ENCODE results near the gene SAPCD1.

SAPCD1 gene

GRCh38 chr6:31749301-31750036 is 13.0 kb upstream of the SAPCD1 start:
- Histone ChIP-seq H3K4me1 (peaks cover 8% of the 10 kb centered on the region), H3K27ac (no peak overlapping the region), H3K9me3 (no peaks in the 10 kb centered on the region), H3K36me3 (peaks cover 70% of the 10 kb centered on the region), H3K27me3 (no peaks in the 10 kb centered on the region), H3K4me3 (no peak overlapping the region), H4K20me1 (no peaks in the 10 kb centered on the region), H3K4me2 (no peak overlapping the region), H3K9ac (no peak overlapping the region)
- no peak for TF ChIP-seq Cebpa-rat (IDR thresholded peaks at IDR 0.05)

- H3K9ac ChIP-seq = no peak overlapping the region
- TF ChIP-seq Cebpa-rat (IDR thresholded peaks at IDR 0.05) = no peak
- no peak overlapping the region for H3K4me2 ChIP-seq
- H3K36me3 ChIP-seq = peaks cover 63% of the 10 kb centered on the region
- H3K4me1 ChIP-seq = no peaks in the 10 kb centered on the region
- no peaks in the 10 kb centered on the region for H3K9me3 ChIP-seq
- H3K27ac ChIP-seq = no peak overlapping the region
- no peaks in the 10 kb centered on the region for H4K20me1 ChIP-seq
- H3K4me3 ChIP-seq = no peak overlapping the region
- H3K27me3 ChIP-seq = no peaks in the 10 kb centered on the region
Measured at GRCh38 chr6:31750411-31751022, 11.9 kb upstream of the SAPCD1 start.

GRCh38 chr6:31752739-31753319 is 9.6 kb upstream of the SAPCD1 start:
- H3K9me3 ChIP-seq = no peaks in the 10 kb centered on the region
- H3K27ac ChIP-seq = no peak overlapping the region
- no peak overlapping the region for H3K4me2 ChIP-seq
- no peak overlapping the region for H3K9ac ChIP-seq
- H3K27me3 ChIP-seq = no peaks in the 10 kb centered on the region
- H3K4me3 ChIP-seq = no peak overlapping the region
- no peak for TF ChIP-seq Cebpa-rat (IDR thresholded peaks at IDR 0.05)
- peaks cover 46% of the 10 kb centered on the region for H3K36me3 ChIP-seq
- no peaks in the 10 kb centered on the region for H3K4me1 ChIP-seq
- no peaks in the 10 kb centered on the region for H4K20me1 ChIP-seq

- Histone ChIP-seq H3K4me2 (no peak overlapping the region), H3K4me3 (no peak overlapping the region), H3K4me1 (peaks cover 21% of the 10 kb centered on the region), H3K9ac (no peak overlapping the region), H3K27me3 (no peaks in the 10 kb centered on the region), H3K27ac (no peak overlapping the region), H3K9me3 (no peaks in the 10 kb centered on the region), H3K36me3 (peaks cover 65% of the 10 kb centered on the region), H4K20me1 (no peaks in the 10 kb centered on the region)
- no peak for TF ChIP-seq Cebpa-rat (IDR thresholded peaks at IDR 0.05)
Measured at GRCh38 chr6:31758281-31758680, 4.2 kb upstream of the SAPCD1 start.

GRCh38 chr6:31760790-31761189 is 1.7 kb upstream of the SAPCD1 start:
- Histone ChIP-seq H3K4me1 (peaks cover 23% of the 10 kb centered on the region), H3K27me3 (no peaks in the 10 kb centered on the region), H3K36me3 (peaks cover 82% of the 10 kb centered on the region), H3K27ac (no peak overlapping the region), H3K9ac (no peak overlapping the region), H3K9me3 (no peaks in the 10 kb centered on the region), H3K4me2 (no peak overlapping the region), H4K20me1 (no peaks in the 10 kb centered on the region), H3K4me3 (no peak overlapping the region)
- TF ChIP-seq Cebpa-rat (IDR thresholded peaks at IDR 0.05) = no peak

GRCh38 chr6:31761343-31761742 is 1.1 kb upstream of the SAPCD1 start:
- Histone ChIP-seq H3K4me2 (no peak overlapping the region), H3K27ac (no peak overlapping the region), H4K20me1 (no peaks in the 10 kb centered on the region), H3K36me3 (peaks cover 88% of the 10 kb centered on the region), H3K4me1 (peaks cover 23% of the 10 kb centered on the region), H3K9me3 (no peaks in the 10 kb centered on the region), H3K9ac (no peak overlapping the region), H3K4me3 (no peak overlapping the region), H3K27me3 (no peaks in the 10 kb centered on the region)
- no peak for TF ChIP-seq Cebpa-rat (IDR thresholded peaks at IDR 0.05)

- no peaks in the 10 kb centered on the region for H4K20me1 ChIP-seq
- TF ChIP-seq Cebpa-rat (IDR thresholded peaks at IDR 0.05) = no peak
- H3K4me3 ChIP-seq = no peak overlapping the region
- H3K27me3 ChIP-seq = no peaks in the 10 kb centered on the region
- H3K4me2 ChIP-seq = peak overlapping the region; percentile 51
- peaks cover 23% of the 10 kb centered on the region for H3K4me1 ChIP-seq
- peaks cover 80% of the 10 kb centered on the region for H3K36me3 ChIP-seq
- no peaks in the 10 kb centered on the region for H3K9me3 ChIP-seq
- H3K9ac ChIP-seq = peak overlapping the region; percentile 34; the same call in 1 of the 2 replicates
- H3K27ac ChIP-seq = peak overlapping the region; percentile 31; the same call in 1 of the 2 replicates
Measured at GRCh38 chr6:31762878-31763618, 592 bp downstream of the SAPCD1 start.

GRCh38 chr6:31763619-31763940 is 1.1 kb downstream of the SAPCD1 start:
- TF ChIP-seq Cebpa-rat (IDR thresholded peaks at IDR 0.05) = no peak
- Histone ChIP-seq H3K9me3 (no peaks in the 10 kb centered on the region), H3K27ac (no peak overlapping the region), H3K9ac (peak overlapping the region; percentile 34; the same call in 1 of the 2 replicates), H3K4me1 (peaks cover 23% of the 10 kb centered on the region), H3K27me3 (no peaks in the 10 kb centered on the region), H3K36me3 (peaks cover 75% of the 10 kb centered on the region), H3K4me2 (no peak overlapping the region), H4K20me1 (no peaks in the 10 kb centered on the region), H3K4me3 (no peak overlapping the region)

- Histone ChIP-seq H3K36me3 (peaks cover 69% of the 10 kb centered on the region), H4K20me1 (no peaks in the 10 kb centered on the region), H3K4me2 (no peak overlapping the region), H3K4me1 (peaks cover 23% of the 10 kb centered on the region), H3K27me3 (no peaks in the 10 kb centered on the region), H3K4me3 (no peak overlapping the region), H3K9me3 (no peaks in the 10 kb centered on the region), H3K27ac (no peak overlapping the region), H3K9ac (no peak overlapping the region; the same call in 1 of the 2 replicates)
- no peak for TF ChIP-seq Cebpa-rat (IDR thresholded peaks at IDR 0.05)
Measured at GRCh38 chr6:31764198-31764597, 1.7 kb downstream of the SAPCD1 start.

GRCh38 chr6:31765559-31765909 is 3.1 kb downstream of the SAPCD1 start:
- H3K27me3 ChIP-seq = no peaks in the 10 kb centered on the region
- peaks cover 23% of the 10 kb centered on the region for H3K4me1 ChIP-seq
- H3K4me2 ChIP-seq = no peak overlapping the region
- no peaks in the 10 kb centered on the region for H4K20me1 ChIP-seq
- no peak overlapping the region for H3K4me3 ChIP-seq
- H3K9ac ChIP-seq = no peak overlapping the region
- no peak for TF ChIP-seq Cebpa-rat (IDR thresholded peaks at IDR 0.05)
- peaks cover 55% of the 10 kb centered on the region for H3K36me3 ChIP-seq
- H3K27ac ChIP-seq = no peak overlapping the region
- no peaks in the 10 kb centered on the region for H3K9me3 ChIP-seq

Measured in BLaER1 (cell line).